Activated naive CD8-positive, alpha-beta T cell treated with anti-CD3 and anti-CD28 coated beads for 36 hours (primary cell): ENCODE results near the gene DNAJC18. TPM values are rescaled to one million over a fixed set of nuclear protein-coding genes. Genes with fewer than 3 reads are reported as not detected.
A peak's percentile ranks its signal among the peaks of the same experiment; 100 is the strongest.

Experiments used
- DNase-seq: peaks from one replicate; pipeline ENCODE4 v3.0.0; 2021
- H3K27ac Mint-ChIP-seq: one replicate; pipeline ENCODE4 v1.8.0; 2022; ENCODE audit warnings: mild to moderate bottlenecking, moderate library complexity, mixed read lengths
- H3K27me3 Mint-ChIP-seq: one replicate; pipeline ENCODE4 v1.8.0; 2022; ENCODE audit warnings: mild to moderate bottlenecking, mixed read lengths
- H3K36me3 Mint-ChIP-seq: one replicate; pipeline ENCODE4 v1.8.0; 2021; ENCODE audit warnings: mild to moderate bottlenecking, mixed read lengths
- H3K4me1 Mint-ChIP-seq: one replicate; pipeline ENCODE4 v1.8.0; 2021; ENCODE audit warnings: mixed read lengths
- H3K4me3 Mint-ChIP-seq: one replicate; pipeline ENCODE4 v1.8.0; 2022; ENCODE audit warnings: mild to moderate bottlenecking, moderate library complexity, mixed read lengths
- H3K9me3 Mint-ChIP-seq: one replicate; pipeline ENCODE4 v1.8.0; 2022; ENCODE audit warnings: mixed read lengths
- total RNA-seq, 2 experiments: library from RNA; stranded (reverse); gene quantifications; one replicate each; pipeline ENCODE4 v1.2.3, GENCODE V29; 2021

Gene DNAJC18
- total RNA-seq, 2 experiments from 2014 or later, result 20.5 to 21.8 TPM

DNA sequence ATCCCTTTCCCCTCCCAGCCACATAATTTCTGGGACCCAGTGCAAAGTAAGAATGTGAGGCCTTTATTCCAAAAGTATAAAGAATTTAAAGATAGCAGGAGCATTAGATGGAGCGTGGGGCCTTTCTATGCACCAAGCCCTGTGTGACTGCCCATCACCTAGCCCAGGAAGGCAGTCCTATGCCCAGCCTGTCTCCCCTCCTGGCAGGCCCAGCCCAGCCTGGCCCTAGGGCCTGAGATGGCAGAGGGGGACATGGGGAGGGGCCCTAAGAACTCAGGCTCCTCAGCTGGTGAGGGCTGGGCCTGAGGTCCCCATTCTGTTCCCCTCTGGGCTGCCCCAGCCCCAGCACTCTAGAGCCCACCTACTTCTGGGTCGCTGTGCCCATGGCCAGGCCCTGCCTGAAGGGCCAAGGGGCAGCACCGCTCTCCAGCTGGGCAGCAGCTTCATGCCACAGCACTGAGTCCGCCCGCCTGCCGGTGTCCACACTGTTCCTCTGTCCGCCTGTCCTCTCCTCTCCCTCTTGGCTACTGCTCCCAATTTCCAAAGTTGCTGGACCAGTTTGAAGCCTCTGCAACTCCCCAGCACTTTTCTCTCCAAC, 55.2 kb downstream of the DNAJC18 start:
- no peak for DNase-seq
- H3K27ac Mint-ChIP-seq, result peak overlapping the region; percentile 69
- peaks cover 2% of the 10 kb centered on the region for H3K36me3 Mint-ChIP-seq
- peaks cover 28% of the 10 kb centered on the region for H3K4me1 Mint-ChIP-seq
- no peaks in the 10 kb centered on the region for H3K9me3 Mint-ChIP-seq
- no peaks in the 10 kb centered on the region for H3K27me3 Mint-ChIP-seq
- H3K4me3 Mint-ChIP-seq, result no peak overlapping the region

DNA sequence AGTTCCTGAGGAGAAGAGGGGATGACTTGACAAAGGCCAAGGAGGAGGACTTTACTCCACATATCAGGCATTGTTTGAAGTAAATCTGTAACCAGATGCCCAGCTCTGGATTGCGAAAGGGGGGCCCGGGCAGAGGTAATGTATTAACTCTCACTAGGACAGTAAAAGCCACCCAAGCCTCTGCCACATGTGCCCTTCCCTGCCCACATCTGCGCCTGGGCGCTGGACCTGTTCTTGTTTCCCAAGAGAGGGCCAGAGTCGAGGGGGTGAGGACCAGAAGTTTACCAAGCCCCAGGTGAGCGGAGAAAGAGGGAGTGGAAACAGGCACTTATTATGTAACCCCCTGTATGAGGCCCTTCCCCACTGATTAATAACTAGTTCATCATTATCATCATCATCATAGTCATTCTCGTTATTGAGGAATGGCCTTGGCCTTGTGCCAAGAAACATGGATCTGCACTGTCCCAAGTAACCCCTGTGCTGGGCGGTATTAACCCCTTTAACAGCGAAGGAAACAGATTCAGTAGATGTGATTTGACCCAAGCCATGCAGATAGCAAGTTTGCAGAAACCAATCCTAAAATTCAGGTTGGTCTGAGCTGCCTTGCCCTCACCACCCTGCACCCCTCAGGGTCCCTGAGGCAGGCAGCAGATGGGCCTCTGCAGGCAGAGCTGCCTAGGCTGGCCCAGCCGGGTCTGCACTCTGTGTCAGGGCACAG, 55.9 kb downstream of the DNAJC18 start, which contains the start of gene SLC23A1:
Gene SLC23A1 (minus strand): TSS at position 23 of the 718 bp plus-strand sequence. CDS start 44 bp downstream, outside the sequence.
- Mint-ChIP-seq H3K27me3 (no peaks in the 10 kb centered on the region), H3K36me3 (no peaks in the 10 kb centered on the region), H3K27ac (no peak within 1 kb of the TSS), H3K4me1 (peaks cover 24% of the 10 kb centered on the region), H3K9me3 (no peaks in the 10 kb centered on the region), H3K4me3 (no peak within 1 kb of the TSS)
- no peak for DNase-seq

DNA sequence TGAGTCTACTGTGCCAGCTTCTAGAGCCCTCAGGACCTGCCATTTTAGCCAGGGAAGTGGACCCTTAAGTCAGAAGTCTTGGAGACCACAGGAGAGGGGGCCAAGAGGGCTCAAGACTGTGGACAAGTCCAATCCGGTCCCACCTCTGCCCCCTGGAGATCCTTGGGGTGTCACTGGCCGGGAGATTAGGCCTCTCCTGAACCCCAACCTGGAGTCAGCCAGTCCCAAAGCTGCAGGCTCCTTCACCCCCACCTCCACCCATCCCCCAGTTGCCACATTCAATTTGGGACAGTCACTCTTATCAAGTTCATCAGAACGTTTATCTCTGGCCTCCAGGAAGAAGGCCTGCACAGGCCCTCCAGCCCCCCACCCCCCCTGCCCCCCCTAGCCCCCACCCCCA, 56.5 kb downstream of the DNAJC18 start:
- H3K36me3 Mint-ChIP-seq, result no peaks in the 10 kb centered on the region
- H3K27ac Mint-ChIP-seq, result no peak overlapping the region
- no peaks in the 10 kb centered on the region for H3K9me3 Mint-ChIP-seq
- H3K27me3 Mint-ChIP-seq, result no peaks in the 10 kb centered on the region
- H3K4me1 Mint-ChIP-seq, result peaks cover 24% of the 10 kb centered on the region
- H3K4me3 Mint-ChIP-seq, result no peak overlapping the region
- DNase-seq, result no peak

DNA sequence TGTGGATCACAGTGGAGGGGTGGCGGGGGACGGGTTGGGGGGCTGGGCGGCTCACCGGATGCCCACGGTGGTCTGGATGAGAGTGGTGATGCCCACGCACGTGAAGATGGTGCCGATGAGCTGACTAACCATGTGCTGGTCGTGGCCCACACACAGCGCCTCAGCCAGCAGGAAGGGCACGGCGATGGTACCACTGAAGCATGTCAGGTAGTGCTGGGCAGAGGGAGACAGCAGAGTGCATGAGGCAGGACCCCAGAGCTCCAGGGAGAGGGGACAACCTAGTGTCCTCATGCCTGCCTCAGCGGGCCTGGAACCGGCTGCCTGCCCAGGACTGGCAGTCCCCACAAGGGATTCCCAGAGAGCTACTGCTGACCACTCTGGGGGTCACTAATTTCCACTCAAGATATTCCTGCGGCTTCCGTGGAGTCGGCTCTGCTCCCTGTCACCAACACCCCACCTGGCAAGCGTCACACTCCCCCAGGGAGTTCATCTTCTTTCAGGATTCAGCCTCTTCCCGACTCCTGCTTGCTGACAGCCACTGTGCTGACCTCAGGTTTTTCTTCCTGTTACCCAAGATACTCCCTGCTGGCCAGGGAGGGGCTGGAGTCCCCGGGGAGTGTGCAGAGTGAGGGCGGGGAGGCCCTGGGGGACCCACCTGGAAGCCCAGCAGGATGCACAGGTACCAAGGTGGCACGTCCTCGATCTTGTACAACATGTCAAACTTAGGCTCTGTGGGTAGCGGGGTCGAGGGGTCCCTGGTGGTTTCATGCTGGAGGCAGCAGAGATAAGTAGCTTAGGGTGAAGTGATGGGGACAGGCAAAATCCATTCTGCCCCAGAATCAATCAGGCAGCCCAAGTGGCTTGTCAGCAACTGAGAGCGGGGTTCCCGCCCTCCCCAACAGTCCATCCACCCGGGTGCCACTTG, 57.2 kb downstream of the DNAJC18 start:
- Mint-ChIP-seq H3K4me1 (peaks cover 24% of the 10 kb centered on the region), H3K4me3 (no peak overlapping the region), H3K27me3 (no peaks in the 10 kb centered on the region), H3K9me3 (no peaks in the 10 kb centered on the region), H3K36me3 (no peaks in the 10 kb centered on the region), H3K27ac (no peak overlapping the region)
- no peak for DNase-seq

DNA sequence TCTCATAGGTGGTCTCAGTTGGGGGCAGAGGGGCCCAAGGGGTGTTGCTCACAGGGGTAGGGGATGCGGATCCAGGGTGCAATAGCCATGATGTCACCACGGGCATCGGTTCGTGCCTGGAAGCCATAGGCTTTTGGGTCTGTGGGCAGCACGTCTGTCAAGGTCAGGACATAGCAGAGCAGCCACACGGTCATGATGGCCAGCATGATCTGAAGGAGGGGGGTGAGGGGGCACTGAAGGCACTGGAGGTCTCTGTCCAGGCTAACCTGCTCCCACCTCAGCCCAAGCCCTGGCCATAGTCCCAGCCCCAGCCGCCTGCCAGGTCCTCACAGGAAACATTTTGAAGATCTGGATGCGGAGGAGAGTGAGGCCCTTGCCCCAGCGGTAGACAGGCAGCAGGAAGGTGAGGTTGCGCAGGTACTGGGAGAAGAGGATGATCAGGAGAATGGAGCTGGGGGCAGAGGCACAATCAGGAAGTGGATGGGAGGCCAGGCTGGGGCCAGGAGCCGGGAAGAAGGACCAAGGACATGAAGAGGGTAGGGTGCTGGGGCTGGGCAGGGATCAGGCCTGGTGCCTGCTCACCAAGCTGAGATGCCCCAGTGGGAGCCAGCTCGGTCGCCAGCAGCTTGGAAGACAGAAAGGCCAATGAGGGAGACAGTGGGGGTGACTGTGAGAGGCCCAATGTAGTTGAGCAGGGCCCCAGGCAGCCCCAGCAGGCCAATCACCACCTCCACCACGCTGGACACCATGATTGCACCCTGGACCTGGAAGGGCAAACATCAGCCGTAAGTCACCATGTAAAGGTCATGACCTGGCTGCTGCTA, 59.5 kb downstream of the DNAJC18 start:
- Mint-ChIP-seq H3K9me3 (no peaks in the 10 kb centered on the region), H3K4me1 (peaks cover 8% of the 10 kb centered on the region), H3K4me3 (no peak overlapping the region), H3K36me3 (no peaks in the 10 kb centered on the region), H3K27ac (no peak overlapping the region), H3K27me3 (no peaks in the 10 kb centered on the region)
- no peak for DNase-seq

DNA sequence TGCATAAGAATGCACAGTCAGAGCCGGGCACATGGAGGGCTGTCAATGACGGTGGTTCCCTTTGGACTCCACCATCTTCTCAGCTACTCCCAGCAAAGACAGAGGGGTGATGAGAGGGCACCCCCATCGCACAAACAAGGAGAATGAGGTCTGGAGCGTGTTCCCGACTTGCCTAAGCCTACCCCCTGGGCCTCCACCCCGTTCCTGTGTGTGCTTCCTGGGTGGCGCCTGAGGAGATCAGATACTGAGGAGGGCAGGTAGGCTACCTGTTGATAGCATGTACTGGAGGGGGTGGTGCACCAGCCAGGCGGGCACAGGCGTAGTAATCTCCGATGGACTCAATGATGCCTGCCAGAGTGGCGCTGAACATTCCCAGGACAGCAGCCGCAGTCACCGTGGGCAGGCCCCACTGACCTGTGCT, 60.4 kb downstream of the DNAJC18 start:
- Mint-ChIP-seq H3K9me3 (no peaks in the 10 kb centered on the region), H3K27ac (no peak overlapping the region), H3K4me1 (peaks cover 2% of the 10 kb centered on the region), H3K27me3 (no peaks in the 10 kb centered on the region), H3K36me3 (no peaks in the 10 kb centered on the region), H3K4me3 (no peak overlapping the region)
- DNase-seq, result no peak

DNA sequence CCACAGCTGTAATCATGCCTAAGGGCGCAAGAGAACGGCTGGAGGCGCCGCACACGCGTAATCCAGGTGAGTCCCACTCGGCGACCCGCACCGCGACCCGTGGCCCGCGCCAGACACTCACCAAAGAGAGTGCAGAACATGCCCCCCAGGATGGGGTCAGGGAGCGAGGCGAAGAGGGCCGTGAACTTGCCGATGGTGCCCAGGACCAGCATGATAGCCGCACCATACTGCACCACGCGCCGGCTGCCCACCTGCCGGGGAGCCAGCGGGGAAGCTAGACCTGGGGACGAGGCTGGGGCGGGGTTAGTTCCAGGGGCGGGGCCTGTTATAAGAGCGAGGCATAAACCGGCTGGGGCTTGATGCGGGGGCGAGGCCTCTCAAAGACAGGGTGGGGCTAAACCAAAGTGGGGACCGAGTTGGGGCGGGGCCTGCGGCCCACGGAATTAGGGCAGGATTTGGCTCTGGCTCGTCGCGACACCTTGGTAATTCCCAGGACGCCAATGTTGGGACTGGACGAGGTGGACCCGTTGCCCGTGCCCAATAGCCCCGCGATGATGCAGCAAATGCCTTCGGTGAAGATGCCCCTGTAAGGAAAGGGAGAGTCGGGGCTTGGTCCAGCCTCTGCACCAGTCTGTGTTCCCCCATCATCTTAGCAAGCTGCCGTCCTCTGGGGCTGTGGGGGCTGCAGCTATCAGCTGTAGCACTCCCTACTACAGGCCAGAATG, 61.1 kb downstream of the DNAJC18 start:
- H3K27ac Mint-ChIP-seq, result no peak overlapping the region
- no peak for DNase-seq

DNA sequence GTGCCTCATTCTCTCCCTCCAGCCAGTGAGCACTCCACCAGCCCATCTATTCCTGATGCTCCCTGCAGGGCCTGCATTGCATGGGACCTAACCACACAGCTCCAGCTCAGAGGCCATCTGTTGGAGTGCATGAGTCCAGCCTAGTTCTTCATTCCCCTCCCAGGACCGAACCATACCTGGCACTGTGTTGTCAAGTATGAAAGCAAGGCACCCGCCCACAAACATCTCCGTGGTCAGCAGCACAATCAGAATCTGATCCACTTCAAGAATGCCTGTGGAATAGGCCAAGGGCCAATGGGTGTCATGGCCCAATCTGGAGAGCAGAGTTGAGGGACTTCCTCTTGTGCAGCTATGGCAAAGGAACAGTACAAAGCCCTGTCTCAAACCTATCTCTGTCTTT, 62.1 kb downstream of the DNAJC18 start:
- H3K27ac Mint-ChIP-seq, result no peak overlapping the region
- H3K27me3 Mint-ChIP-seq, result no peaks in the 10 kb centered on the region
- no peaks in the 10 kb centered on the region for H3K36me3 Mint-ChIP-seq
- H3K4me3 Mint-ChIP-seq, result no peak overlapping the region
- H3K9me3 Mint-ChIP-seq, result no peaks in the 10 kb centered on the region
- DNase-seq, result no peak
- peaks cover under 1% of the 10 kb centered on the region for H3K4me1 Mint-ChIP-seq

More for the DNA sequence above, 61.1 kb downstream of the DNAJC18 start:
- no peak overlapping the region for H3K4me3 Mint-ChIP-seq
- no peaks in the 10 kb centered on the region for H3K36me3 Mint-ChIP-seq
- H3K27me3 Mint-ChIP-seq, result no peaks in the 10 kb centered on the region
- peaks cover 2% of the 10 kb centered on the region for H3K4me1 Mint-ChIP-seq
- H3K9me3 Mint-ChIP-seq, result no peaks in the 10 kb centered on the region

DNA sequence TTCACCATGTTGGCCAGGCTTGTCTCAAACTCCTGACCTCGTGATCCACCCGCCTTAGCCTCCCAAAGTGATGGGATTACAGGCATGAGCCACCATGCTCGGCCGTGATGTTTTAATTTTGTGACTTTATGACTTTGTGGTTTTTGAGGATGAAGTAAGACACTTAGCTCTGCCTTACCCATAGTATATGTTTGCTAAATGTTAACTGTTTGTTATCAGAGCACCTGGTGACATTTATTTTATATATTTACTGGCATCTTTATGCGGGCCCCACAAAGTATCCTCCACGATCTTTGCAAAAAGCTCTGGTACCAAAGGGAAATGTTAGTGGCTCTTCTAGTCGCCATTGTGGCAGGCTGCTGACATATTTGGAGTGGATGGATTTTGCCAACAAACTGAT, 63.0 kb downstream of the DNAJC18 start:
- H3K36me3 Mint-ChIP-seq, result no peaks in the 10 kb centered on the region
- peaks cover 7% of the 10 kb centered on the region for H3K4me1 Mint-ChIP-seq
- H3K4me3 Mint-ChIP-seq, result no peak overlapping the region
- no peaks in the 10 kb centered on the region for H3K27me3 Mint-ChIP-seq
- H3K27ac Mint-ChIP-seq, result no peak overlapping the region
- H3K9me3 Mint-ChIP-seq, result no peaks in the 10 kb centered on the region
- no peak for DNase-seq

DNA sequence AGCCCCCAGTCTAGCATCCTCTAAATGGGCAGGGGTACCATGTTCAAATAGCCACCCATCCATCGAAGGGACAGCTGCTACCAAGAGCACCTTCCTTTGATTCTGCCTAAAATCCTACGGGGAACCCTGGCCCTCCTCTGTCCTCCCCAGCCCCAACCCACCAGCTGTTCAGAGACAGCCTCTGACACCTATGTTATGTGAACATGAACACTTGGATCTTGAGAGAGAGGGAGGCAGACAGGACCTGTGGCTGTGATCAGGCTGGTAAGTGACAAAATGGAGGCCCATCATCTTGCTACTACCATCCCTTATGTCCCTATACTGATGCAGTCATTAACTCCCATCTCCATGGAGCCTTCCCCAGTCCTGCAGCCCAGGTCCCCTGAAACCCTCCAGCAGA, 64.4 kb downstream of the DNAJC18 start:
- Mint-ChIP-seq H3K9me3 (no peaks in the 10 kb centered on the region), H3K4me1 (peaks cover 10% of the 10 kb centered on the region), H3K27me3 (no peaks in the 10 kb centered on the region), H3K36me3 (peaks cover 1% of the 10 kb centered on the region), H3K27ac (no peak overlapping the region), H3K4me3 (no peak overlapping the region)
- no peak for DNase-seq

DNA sequence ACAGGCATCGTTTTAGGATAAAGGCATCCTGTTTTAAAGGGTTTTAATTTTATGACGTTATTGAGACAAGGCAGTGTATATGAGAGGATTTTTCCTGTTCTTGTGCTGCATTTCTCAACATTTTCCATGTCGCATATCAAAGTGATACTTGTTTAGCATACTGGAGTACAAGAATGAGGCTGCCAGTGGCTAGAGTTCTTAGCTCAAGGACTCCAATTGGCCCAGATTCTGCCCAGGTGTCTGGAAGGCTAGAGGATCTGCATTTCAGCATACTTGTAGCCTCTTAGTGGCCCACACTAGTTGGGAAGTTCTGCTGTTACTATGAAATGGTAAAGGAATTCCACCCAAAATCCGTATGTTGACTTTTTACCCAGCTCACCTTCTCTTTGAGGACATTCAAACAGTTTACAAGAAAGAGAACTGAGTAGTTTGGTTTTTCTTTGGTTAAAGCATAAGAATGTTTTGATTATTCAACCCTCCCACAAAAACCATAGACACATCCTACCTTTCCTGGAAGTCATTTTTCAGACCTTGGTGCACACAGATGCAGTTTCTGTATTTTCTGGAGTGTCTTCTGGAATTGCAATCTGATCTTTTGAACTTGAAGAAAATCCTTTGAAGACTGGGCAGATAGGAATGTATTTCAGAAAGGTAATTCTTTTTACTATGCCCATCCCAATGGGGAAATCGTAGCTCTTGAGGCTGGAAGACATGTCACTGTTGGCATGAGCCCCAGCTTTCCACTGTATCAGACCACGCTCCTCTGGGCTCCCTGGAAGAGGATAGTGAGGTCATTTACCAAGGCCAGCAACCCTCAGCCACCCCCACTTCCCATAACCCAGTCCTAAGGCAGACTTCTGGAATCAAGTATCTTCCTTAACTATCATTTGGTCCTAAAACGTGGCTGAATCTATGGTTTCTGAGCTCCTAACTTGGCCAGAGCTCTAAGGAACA, 67.6 kb downstream of the DNAJC18 start:
- H3K27ac Mint-ChIP-seq, result peak overlapping the region; percentile 35
- H3K36me3 Mint-ChIP-seq, result peaks cover 1% of the 10 kb centered on the region

DNA sequence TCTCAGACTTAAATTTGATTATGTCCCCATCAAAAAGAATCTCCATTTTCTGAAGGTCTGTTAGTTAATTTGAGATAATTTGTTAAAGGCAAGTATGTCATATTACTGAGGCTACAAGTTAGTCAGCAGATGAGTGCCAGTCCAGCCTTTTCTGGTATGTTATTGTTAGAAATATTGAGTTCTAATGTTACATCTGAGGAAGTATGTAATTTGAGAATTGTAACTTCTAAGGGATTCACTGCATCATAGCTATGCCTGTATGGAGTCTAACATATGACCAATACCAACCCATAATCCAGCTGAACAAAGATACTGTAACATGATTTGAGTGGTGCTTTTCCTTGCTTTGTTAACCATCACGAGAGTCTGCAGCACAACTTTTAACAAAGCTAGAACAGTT, 70.1 kb downstream of the DNAJC18 start:
- no peak overlapping the region for H3K27ac Mint-ChIP-seq
- no peak for DNase-seq
- H3K27me3 Mint-ChIP-seq, result no peaks in the 10 kb centered on the region
- peaks cover 10% of the 10 kb centered on the region for H3K4me1 Mint-ChIP-seq
- peaks cover 4% of the 10 kb centered on the region for H3K36me3 Mint-ChIP-seq
- no peaks in the 10 kb centered on the region for H3K9me3 Mint-ChIP-seq
- no peak overlapping the region for H3K4me3 Mint-ChIP-seq

More for the DNA sequence above, 67.6 kb downstream of the DNAJC18 start:
- H3K4me1 Mint-ChIP-seq, result peaks cover 10% of the 10 kb centered on the region
- no peak overlapping the region for H3K4me3 Mint-ChIP-seq
- H3K27me3 Mint-ChIP-seq, result no peaks in the 10 kb centered on the region
- no peak for DNase-seq
- no peaks in the 10 kb centered on the region for H3K9me3 Mint-ChIP-seq

DNA sequence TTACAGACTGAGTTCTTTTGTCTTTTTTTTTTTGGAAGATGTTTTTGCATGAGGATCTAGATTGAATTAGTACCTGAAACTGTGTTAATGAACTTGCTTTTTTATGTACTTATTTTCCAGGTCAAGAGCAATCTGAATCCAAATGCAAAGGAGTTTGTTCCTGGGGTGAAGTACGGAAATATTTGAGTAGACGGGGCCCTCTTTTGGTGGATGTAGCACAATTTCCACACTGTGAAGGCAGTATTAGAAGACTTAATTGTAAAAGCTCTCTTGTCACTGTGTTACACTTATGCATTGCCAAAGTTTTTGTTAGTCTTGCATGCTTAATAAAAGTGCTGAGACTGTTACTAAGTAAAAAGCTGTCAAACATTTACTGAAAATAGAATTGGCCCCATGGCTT, 70.7 kb downstream of the DNAJC18 start:
- H3K27me3 Mint-ChIP-seq, result no peaks in the 10 kb centered on the region
- H3K36me3 Mint-ChIP-seq, result peaks cover 8% of the 10 kb centered on the region
- DNase-seq, result no peak
- H3K9me3 Mint-ChIP-seq, result no peaks in the 10 kb centered on the region
- H3K4me1 Mint-ChIP-seq, result peaks cover 14% of the 10 kb centered on the region
- H3K27ac Mint-ChIP-seq, result no peak overlapping the region
- H3K4me3 Mint-ChIP-seq, result no peak overlapping the region
